GM13976 (cell line): Measurements from ENCODE around the gene BCAS3.
"Not testable (repeated sequence)": the region's sequence is repeated elsewhere in the genome, so short reads cannot be mapped to it uniquely, and the experiment has no call there.

Source experiments
- DNase-seq: peaks from one replicate; pipeline ENCODE4 v3.0.0; 2012; ENCODE audit warnings: low spot score
- CTCF ChIP-seq: IDR thresholded peaks from 2 replicates; pipeline ENCODE4 v1.5.1; 2012; ENCODE audit warnings: borderline replicate concordance, mild to moderate bottlenecking; ENCODE audit not compliant: insufficient read depth; ENCODE audit errors: extremely low read depth, missing control alignments, control extremely low read depth
- in situ Hi-C: fragments of 300-500 bp; cut with MboI; formaldehyde crosslinking; loops from one replicate; pipeline ENCODE4 v1.12.0; 2022; ENCODE audit warnings: low sequenced_read_pairs, mixed read lengths, inconsistent platforms; ENCODE audit not compliant: unreplicated experiment

BCAS3 gene

GRCh38 chr17:60804831-60805230 is 127.2 kb downstream of the BCAS3 start:
- no peak for DNase-seq
- in situ Hi-C loops: no loop called here
- no peak for TF ChIP-seq CTCF

DNA sequence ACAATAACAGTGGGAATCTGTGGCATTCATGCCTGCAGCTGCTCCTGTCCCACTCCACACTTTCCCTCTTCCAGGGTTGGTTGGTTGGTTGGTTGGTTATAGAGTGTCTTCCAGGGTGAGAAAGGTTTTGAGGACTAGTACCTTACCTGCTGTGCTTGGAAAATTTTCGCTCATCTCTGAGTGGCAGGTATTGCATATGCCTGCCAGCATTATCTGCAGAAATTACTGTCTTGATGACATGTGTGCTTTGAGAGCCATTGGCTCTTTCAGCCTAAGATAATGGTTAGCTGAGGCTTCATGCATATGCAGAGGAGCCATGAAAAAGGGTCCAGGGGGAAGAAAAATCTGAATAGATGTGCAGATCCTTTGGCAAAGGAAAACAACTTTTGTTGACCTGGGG is 131.8 kb downstream of the BCAS3 start:
- in situ Hi-C loops: no loop called here
- no peak for TF ChIP-seq CTCF

DNA sequence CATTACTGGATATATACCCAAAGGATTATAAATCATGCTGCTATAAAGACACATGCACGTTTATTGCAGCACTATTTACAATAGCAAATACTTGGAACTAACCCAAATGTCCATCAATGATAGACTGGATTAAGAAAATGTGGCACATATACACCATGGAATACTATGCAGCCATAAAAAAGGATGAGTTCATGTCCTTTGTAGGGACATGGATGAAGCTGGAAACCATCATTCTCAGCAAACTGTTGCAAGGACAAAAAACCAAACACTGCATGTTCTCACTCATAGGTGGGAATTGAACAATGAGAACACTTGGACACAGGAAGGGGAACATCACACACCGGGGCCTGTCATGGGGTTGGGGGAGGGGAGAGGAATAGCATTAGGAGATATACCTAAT is 137.3 kb downstream of the BCAS3 start:
- DNase-seq, in situ Hi-C loops: not testable (repeated sequence)

More for the DNA sequence above, 131.8 kb downstream of the BCAS3 start:
- DNase-seq: no peak

DNA sequence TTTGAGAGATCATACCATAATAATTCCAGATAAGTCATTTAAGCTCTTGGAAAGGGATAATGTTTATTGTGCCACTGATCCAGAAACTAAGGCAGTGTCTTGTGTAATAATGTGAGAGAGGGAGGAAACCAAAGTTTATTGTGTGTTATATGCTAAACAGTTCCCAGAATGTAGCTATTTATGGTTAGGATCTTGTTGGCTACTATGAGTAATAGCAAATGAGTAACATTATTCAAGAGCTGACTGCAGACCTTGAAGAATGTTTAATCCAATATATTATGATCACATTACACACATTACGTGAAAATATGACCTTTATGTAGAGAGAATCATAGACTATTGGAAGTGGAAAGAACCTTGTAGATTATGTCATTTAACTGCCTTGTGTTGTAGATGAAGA is 139.5 kb downstream of the BCAS3 start:
- in situ Hi-C loops: no loop called here
- DNase-seq: no peak

GRCh38 chr17:60819447-60820130 is 141.9 kb downstream of the BCAS3 start:
- in situ Hi-C loops: no loop called here
- TF ChIP-seq CTCF: no peak
- no peak for DNase-seq

More for the DNA sequence above, 139.5 kb downstream of the BCAS3 start:
- no peak for TF ChIP-seq CTCF

GRCh38 chr17:60823515-60823914 is 145.9 kb downstream of the BCAS3 start:
- in situ Hi-C loops: no loop called here
- no peak for DNase-seq
- no peak for TF ChIP-seq CTCF

GRCh38 chr17:60825351-60825750 is 147.7 kb downstream of the BCAS3 start:
- no peak for TF ChIP-seq CTCF
- DNase-seq: no peak
- in situ Hi-C loops: no loop called here
